Stimulated activated CD8-positive, alpha-beta memory T cell treated with anti-CD3 and anti-CD28 coated beads, Interleukin-4, amount 100 ng/mL, for 1 hour (primary cell): Measurements from ENCODE around the gene DIP2C.
"Not testable (repeated sequence)": the region's sequence is repeated elsewhere in the genome, so short reads cannot be mapped to it uniquely, and the experiment has no call there.

ENCODE experiments used
- DNase-seq, 2 donors: peaks; one replicate each; pipeline ENCODE4 v3.0.0-alpha.2; 2020; ENCODE audit warnings: low read depth in 2 of 2, low spot score in 1 of 2

The DIP2C gene

DNA sequence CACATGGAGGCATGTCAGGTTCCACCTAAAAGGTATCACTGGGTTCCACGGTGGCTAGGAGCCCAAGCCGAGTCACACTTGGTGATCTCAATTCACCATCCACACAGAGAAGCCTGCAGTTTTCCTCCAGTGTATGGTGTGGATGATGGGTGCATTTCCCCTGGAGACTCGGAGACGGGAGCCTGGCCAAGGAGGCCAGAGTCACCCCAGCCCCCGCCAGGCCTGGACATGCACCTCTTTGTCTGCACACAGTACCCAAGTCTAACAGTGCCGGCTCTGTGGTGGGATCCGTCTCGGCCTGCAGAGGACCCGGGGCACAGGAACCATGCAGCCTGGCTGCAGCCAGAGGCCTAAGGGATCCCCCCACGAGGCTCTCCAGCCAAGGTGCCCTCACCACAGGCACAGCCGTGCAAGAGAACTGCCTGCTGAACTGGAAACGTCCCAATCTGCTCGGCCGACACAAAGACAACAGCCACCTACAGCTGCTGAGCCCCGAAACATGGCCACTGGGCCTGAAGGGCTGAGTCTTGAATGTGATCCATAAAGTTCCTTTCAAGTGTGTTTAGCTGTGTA, 75.2 kb downstream of the DIP2C start:
- no peak for DNase-seq

DNA sequence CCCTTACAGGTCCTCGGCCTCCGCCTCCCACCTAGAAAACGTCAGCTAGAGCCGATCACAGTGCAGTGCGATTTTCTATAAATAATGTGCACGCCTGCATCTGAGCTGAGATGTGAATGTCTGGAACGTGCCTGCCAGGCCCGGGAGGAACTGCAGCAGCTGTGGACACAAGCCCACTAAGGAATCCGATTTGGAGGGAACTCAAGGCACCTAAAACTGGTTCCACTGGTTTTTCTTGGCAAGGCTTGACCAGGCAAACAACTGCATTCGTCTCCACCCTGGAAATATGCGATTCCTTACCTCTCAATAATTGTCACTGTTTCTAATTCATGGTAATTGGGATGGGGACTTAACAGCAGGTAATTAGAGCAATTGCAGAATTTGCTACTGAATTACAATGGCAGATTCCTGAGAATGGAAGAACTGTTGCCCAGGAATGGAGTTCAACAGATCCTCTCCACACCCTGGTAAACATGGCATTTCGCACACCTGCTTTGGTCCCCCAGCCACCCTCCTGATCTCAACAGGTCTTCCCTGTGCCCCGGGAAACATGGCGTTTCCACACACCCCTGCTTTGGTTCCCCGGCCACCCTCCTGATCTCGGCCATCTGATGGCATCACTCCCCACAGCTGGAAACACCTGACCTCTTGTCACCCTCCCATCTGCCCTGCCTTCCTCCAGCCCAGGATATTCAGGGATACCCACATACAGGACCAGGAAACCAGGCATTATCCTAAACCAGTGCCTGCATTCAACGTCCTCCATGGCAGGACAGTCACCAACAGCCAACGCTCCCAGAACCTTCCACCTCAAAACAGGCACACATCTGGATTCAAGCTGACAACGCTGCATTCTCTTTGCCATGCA, 76.0 kb downstream of the DIP2C start:
- DNase-seq, result no peak

DNA sequence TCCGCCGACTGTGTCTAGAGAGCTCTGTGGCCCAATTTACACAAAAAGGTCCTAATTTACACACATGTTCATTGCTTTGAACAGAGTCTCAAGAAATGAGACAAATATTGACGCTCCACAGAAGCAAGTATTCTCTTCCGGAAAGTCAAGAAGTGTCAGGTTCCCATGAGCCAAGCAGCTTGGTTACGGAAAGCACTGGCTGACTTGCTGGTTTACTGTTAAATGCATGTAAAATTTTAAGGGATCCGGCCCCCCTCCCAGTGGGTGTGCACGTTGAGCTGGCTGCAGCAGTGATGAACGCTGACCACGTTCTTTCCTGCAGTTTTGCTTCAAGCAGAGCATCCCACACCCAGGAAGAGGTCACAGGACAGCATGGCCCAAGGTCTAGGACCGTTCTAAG, 76.8 kb downstream of the DIP2C start:
- DNase-seq, result no peak

DNA sequence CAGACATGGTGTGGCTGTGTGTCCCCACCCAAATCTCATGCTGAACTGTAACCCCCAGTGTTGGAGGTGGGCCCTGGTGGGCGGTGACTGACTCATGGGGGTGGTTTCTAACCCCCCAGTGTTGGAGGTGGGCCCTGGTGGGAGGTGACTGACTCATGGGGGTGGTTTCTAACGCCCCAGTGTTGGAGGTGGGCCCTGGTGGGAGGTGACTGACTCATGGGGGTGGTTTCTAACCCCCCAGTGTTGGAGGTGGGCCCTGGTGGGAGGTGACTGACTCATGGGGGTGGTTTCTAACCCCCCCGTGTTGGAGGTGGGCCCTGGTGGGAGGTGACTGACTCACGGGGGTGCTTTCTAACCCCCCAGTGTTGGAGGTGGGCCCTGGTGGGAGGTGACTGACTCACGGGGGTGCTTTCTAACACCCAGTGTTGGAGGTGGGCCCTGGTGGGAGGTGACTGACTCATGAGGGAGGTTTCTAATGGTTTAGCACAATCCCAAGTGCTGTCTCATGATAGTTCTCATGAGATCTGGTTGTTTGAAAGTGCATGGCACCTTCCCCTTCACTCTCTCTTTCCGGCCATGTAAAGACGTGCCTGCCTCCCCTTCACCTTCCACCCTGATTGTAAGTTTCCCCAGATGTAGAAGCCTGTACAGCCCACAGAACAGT, 78.7 kb downstream of the DIP2C start:
- not testable (repeated sequence) for DNase-seq

DNA sequence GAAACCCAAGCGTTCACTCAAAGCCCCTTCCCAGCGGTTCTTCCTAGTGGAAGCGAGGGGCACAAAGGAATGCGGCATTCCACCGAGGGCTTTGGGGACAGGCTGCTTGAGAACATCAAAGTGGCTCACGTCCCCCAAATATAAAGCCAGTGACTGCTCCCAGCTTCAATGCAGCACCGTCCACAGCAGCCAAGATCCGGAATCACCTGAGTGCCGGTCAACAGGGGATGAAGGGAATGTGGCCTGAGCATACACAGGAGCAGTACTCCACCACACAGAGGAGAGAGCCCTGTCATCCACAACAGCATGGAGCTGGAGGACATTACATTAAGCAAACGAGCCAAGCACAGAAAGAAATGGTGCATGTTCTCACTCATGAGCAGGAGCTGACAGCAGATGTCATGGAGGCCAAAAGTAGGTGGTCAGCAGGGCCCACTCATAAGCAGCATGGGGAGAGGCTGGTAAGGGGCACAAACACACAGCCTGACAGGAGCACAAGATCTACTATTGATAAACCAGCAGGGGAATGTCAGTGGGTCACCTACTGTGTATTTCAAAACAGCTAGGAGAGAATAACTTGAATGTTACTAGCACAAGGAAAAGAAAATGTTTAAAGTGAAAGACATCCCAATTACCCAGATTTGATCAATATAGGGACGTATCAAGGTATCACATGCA, 79.5 kb downstream of the DIP2C start:
- no peak for DNase-seq

DNA sequence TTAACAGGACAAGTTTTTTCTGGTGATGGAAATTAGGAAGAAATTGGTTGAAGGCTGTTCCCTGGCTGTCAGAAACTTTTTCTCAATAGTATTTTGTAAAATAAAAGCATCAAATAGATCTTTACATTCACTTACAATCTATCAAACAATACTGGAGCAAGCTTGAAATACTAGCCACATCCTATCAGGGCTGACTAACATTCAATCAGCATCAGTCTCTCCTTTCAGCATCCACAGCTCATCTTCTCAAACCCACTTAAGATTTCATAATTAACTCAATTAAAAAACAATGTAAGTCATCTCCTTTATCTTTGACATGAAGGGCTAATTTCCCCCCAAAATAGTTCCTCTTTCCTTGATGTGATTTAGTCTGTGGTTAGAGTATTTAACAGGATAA, 80.2 kb downstream of the DIP2C start:
- DNase-seq, result no peak

DNA sequence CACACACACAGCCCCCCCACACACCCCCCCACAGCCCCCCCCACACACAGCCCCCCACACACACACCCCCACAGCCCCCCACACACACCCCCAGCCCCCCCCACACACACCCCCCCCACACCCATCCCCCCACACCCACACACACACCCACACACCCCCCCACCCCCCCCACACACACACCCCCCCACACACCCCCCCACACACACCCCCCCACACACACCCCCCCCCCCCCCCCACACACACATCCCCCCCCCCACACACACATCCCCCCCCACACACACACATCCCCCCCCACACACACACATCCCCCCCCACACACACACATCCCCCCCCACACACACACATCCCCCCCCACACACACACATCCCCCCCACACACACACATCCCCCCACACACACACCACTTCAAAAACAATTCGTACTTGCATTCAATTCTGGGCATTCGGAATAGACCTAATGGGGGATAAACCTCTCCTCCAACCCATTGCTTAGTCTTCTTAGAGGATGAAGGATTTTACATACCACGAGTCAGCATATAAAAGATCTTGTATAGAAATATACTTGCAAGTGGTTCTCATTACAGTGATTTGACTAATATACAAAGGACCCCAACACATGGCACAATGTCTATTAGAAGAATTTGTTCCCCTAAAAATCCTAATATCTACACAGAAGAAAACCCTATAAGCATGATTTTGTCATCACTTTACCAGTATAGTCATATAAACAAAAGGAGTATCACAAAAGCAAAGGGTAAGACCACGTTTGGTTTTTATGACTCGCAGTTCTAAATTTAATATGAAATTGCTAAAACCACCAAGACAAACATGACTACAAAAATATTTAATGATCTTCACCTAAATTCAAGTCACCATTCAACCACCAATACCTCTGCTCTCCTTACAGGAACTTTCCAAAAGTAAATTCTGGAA, 80.9 kb downstream of the DIP2C start:
- no peak for DNase-seq

DNA sequence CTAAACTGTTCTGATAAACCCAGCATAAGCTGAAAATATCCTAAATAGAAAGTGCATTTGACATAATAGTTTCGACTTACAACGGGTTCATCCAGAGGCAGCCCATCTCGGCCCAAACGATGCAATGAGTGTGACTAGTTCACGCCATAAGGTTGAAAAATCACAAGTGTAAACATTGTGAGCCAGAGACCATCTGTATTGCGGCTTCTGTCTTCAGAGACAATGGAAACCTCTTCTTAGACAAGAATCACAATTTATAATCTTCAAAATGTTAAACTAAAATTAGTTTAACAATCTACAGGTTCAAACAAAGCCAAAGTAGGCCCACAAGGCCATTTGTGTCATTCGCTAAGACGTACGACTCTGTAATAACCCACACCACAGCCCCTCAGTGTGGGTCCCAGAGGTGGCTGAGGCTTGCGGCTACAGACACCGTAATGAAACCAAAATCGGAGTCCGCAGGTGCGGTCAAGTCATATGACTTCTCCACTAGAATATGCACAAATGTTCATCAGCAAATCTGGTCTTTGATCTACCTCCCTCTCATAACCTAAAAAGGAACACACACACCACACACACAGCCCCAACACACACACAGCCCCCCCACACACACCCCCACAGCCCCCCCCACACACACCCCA, 81.8 kb downstream of the DIP2C start:
- DNase-seq, result no peak

DNA sequence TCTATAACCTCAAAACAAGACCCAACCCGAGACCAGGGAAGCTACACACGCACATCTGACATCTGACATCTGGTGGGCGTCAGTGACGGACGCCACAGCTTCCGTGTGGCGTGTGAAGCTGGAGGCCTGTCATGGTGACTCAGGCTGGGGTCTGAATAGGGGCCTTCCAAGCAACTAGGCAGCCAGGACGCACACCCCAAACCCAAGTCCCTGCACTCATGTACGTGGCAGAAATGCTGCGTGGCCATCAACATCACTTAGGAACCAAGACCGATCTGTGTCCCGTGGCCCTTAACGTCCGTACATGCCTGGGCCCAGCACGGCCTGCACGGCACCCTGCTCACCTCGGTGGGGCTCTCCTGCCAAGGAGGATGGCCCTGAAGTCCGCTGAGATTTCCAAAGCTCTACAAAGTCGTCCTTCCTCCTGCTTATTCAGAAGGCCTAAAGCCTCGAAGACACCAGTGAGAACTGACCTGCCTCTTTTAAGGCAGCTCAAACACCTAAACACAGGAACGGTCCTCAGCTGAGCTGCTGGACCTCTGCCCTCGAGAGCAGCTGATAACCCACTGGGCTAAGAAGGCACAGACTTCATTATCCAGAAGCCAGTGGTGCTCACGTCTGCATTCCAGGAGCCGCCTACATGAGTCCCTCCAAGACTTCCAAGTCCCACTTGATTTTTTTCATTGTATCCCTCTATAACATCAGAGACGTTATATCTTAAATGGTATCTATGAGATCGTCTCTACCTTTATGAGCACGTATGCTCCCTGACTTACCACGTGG, 82.5 kb downstream of the DIP2C start:
- DNase-seq, result no peak

DNA sequence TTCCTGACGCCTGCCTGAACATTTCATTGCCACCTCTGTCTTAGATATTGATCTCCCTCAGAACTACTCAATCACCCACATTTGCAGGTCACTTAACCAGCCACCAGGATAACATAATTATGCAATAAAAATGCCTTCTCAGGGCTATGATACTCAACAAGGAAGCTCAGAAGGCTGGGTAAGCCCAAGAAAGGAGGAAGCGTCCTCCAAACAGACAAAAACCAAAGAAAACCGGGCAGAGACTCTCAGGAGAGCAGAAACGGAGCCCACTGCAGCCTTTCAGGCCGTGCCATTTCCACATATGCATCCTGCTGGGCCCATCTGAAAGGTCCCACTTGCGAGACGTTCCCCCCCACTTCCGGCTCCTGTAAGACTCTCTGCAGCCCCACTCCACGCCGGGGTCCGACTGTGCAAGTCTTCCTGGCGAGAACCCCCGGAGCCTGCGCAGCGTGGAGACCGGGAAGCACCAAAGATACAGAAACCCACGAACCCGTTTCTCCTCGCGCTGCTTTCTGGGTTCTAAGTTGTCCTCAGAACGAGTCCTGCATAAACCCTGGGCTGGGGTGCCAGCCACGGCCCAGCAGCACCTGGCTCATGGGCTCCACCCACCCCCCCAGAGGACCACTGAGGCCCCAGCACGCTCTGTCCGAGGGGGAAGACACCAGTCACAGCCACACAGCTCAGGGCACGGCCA, 83.7 kb downstream of the DIP2C start:
- DNase-seq, result no peak

DNA sequence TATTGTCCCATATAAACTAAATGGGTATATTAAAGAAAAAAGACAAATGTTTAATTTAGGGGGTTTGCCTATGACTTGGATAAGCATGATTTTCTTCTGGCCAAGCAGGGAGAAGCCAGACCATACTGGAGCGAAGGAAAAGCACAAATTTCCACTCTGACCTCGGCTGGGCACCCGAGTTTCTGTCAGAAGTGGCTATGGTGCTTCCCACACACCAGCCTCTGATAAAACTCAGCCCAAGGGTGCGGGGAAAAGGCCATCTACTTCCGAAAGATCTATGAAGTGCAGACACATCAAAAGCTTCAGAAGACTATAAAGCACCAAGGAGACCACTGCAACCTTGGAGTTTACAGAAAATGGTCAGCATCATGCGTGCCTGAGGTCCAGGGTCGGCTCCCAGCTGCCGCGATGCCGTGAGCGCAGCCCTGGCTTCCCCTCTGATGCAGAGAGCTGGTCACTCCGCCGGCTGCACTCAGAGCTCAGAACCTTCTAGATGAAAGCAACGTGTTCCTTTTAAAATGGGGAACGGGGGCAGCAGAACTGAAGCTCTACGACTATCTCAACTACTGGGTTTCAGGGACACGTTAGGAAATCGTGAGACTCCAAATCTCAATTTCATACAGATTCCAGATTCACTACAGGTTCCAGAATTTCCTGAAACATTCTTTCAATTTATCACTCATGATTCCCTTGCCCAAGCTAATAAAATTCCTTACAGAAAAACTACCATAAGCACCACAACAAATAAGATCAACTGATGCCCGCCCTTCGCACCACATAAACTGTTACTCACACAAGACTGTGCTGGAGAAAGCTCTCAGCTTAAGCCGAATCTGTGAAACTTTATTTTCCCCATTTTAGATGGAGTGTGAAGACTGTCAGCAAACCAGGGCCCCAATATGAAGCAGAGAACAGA, 84.5 kb downstream of the DIP2C start:
- no peak for DNase-seq

DNA sequence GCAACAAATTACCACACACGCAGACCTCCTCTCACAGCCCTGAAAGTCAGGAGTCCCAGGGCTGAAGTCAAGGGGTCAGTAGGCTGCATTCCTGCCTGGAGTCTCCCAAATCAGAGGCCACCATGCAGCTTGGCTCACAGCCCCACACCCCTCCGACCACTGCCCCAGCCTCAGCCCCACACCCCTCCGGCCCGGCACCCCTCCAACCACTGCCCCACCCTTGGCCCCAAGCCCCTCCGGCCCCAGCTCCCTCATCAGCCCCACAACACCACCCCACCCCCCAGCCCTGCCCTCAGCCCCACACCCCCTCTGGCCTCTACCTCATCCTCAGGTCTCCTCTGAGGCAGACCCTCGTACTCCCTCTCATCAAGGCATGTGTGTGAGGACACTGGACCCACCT, 85.7 kb downstream of the DIP2C start:
- DNase-seq, result no peak

DNA sequence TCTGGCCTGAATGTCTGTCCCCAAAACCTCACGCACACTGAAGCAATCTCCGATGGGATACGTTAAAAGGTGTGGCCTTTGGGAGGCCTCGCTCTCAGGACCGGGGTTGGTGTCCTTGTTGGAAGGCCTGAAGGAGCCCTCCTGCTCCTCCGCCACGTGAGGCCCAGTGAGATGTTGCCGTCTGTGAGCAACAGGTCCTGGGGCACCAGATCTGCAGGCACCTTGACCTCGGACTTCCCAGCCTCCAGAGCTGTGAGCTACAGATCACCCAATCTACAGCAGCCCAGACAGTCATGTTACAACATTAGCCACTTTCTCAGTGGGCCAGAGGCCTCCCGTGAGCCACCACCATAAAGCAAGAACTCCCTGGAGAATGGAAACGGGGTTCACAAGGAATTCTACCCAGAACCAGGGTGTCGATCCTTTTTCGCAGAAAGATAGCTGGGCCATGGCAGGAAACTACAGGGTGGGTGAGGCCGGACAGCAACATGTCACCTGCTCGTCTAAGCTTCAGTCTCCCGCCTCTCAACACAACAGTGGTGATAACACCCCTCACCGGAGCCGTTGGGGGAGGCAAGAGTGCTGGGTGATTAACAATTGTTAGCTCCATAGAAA, 87.0 kb downstream of the DIP2C start:
- DNase-seq, result no peak

DNA sequence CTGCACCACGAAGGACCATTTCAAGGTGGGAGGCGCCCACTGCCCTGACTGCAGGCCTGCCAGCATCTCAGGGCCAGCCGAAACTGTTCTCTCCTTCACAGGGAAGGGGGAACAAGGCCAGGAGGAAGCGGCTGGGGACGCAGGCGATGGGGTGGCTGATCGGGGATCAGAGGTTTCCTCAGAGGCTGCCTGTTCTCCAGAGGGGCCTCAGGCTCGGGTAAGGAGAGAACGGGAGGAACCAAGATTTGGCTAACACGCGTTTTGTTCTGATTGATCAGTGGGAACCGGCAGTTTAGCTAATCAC, 87.9 kb downstream of the DIP2C start:
- DNase-seq, result no peak

DNA sequence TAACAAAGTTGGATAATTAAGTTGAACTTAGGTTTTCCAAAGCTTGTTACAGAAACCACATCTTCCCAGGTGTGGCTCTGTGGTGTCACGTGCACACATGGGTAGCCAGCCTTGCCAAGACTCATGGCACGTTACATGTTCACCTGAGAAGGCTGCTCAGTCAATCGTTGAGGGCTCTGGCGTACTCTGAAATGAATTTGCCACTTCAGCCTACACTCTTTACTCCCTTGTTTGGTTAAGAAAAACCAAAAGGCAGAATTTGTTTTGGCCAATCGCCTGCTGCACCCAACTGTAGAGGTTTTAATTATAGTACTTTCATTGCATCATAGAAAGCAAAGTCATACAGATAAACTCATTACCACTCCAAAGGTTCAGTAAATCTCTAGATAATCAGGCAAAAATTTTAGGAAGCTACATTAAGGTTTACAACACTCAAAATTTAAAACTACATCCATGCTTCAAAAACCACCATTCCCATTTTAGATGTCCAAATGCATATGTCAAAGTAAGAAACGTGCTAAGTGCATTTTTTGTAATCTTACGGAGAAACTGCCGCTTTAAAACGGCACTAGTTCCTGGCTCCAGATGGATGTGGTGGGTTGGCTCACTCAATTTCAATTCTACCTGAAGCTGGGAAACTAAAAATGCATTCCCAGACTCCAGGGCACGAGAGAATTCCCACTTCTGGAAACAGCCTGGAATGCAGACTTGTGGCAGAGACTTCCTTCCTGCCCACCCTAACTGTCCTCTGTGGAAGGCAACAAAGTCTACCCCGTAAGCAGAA, 88.4 kb downstream of the DIP2C start:
- DNase-seq, result no peak

DNA sequence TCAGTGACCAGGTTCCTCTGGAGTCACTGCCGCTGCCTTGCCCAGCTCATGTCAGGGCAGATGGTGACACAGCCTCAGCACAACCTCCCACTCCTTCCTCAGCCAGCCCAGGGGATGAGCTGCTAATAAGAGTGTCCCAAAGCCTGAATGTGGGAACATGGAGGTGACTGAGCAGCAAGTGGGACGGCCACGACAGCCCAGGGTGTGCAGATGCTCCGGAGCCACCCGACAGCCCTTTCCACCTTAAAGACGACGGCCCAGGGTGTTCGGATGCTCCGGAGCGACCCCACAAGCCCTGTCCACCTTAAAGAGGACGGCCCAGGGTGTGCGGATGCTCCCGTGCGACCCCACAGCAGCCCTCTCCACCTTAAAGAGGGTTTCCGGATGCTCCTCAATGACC, 89.2 kb downstream of the DIP2C start:
- no peak for DNase-seq

DNA sequence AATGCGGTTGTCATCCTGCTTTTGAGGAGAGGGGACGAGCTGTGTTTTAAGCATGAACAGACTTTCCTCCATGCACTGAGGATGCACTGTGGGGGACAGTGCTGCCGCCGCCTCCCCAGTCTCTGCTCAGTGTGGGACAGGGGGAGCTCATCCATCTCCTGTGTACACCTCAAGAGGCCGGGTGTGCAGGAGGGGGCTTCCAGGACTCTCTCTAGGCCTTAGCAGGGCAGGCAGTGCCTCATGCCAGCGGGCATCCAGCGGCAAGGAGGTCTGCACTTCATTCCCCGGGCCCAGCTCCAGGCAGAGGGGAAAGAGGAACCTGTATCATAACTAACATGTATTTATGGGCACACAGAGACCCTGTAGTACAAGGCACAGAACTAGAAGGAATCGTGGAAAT, 89.7 kb downstream of the DIP2C start:
- no peak for DNase-seq
